IMR-90 (cell line): Measurements from ENCODE around the gene PTGDS. TPM values are rescaled to one million over a fixed set of nuclear protein-coding genes. Genes with fewer than 3 reads are reported as not detected.

Source experiments
- ATAC-seq: fragments of 200-7000 bp; cut with Tn5 transposase; 2 replicates; pipeline ENCODE4 v1.9.1; 2020; ENCODE audit warnings: low read depth, mild to moderate bottlenecking, moderate library complexity
- BruUV-seq: library from RNA; stranded (reverse); fragments of 400-500 nt; replicated peaks from 2 replicates; lab custom pipeline; 2021; lab: Mats Ljungman, UMichigan
- CTCF ChIA-PET: fragments of 300-600 bp; formaldehyde crosslinking; extraction: SDS; loops from one replicate; lab custom pipeline; 2021; ENCODE audit warnings: antibody characterized with exemption; lab: Yijun Ruan, JAX
- POLR2A ChIA-PET: fragments of 300-600 bp; sonication (Branson Sonifier 250); formaldehyde crosslinking; loops from one replicate; lab custom pipeline; 2022; ENCODE audit warnings: antibody characterized with exemption; ENCODE audit not compliant: unreplicated experiment; lab: Charles Lee
- DNase-seq: peaks from one replicate; pipeline ENCODE4 v3.0.0; 2013
- H2AFZ ChIP-seq: replicated peaks from 2 replicates; pipeline ENCODE3; 2013; ENCODE audit warnings: low read length, mild to moderate bottlenecking; ENCODE audit not compliant: poor library complexity
- H2AK5ac ChIP-seq: 2 replicates; pipeline ENCODE4 v1.6.1; 2013; ENCODE audit warnings: low read depth, low read length, inconsistent platforms
- H2AK9ac ChIP-seq: replicated peaks from 2 replicates; pipeline ENCODE3; 2013; ENCODE audit warnings: mild to moderate bottlenecking, low read depth, low read length, moderate library complexity; ENCODE audit not compliant: poor library complexity
- H2BK120ac ChIP-seq: 2 replicates; pipeline ENCODE4 v1.6.1; 2013; ENCODE audit warnings: low read depth, low read length, inconsistent platforms
- H2BK15ac ChIP-seq: 3 replicates; pipeline ENCODE4 v1.6.1; 2013; ENCODE audit warnings: low read depth, low read length, inconsistent platforms
- H2BK20ac ChIP-seq: 2 replicates; pipeline ENCODE4 v1.6.1; 2013; ENCODE audit warnings: low read depth, mild to moderate bottlenecking, inconsistent platforms, low read length, moderate library complexity
- H2BK5ac ChIP-seq: 2 replicates; pipeline ENCODE4 v1.6.1; 2013; ENCODE audit warnings: mild to moderate bottlenecking, low read depth, low read length, inconsistent platforms; ENCODE audit not compliant: poor library complexity, severe bottlenecking
- H3K14ac ChIP-seq: replicated peaks from 2 replicates; pipeline ENCODE4 v1.6.1; 2013; ENCODE audit warnings: low read depth, low read length, inconsistent platforms
- H3K18ac ChIP-seq: 2 replicates; pipeline ENCODE4 v1.6.1; 2013; ENCODE audit warnings: low read depth, low read length, control low read depth
- H3K23ac ChIP-seq: 2 replicates; pipeline ENCODE4 v1.6.1; 2013; ENCODE audit warnings: low read depth, low read length, inconsistent platforms
- H3K27ac ChIP-seq: 2 replicates; pipeline ENCODE4 v1.5.1; 2013; ENCODE audit warnings: mild to moderate bottlenecking, control low read depth, low read length; ENCODE audit not compliant: insufficient read depth
- H3K27me3 ChIP-seq: 2 replicates; pipeline ENCODE4 v1.6.1; 2013; ENCODE audit warnings: low read length; ENCODE audit not compliant: control insufficient read depth, insufficient read depth
- H3K36me3 ChIP-seq: 2 replicates; pipeline ENCODE4 v1.6.1; 2013; ENCODE audit warnings: low read length, mixed read lengths; ENCODE audit not compliant: control insufficient read depth, insufficient read depth
- H3K4ac ChIP-seq: 2 replicates; pipeline ENCODE4 v1.6.1; 2013; ENCODE audit warnings: low read depth, low read length, inconsistent platforms
- H3K4me1 ChIP-seq: 2 replicates; pipeline ENCODE4 v1.6.1; 2013; ENCODE audit warnings: low read length, mixed read lengths; ENCODE audit not compliant: control insufficient read depth, insufficient read depth
- H3K4me2 ChIP-seq: 2 replicates; pipeline ENCODE4 v1.6.1; 2013; ENCODE audit warnings: low read depth, mild to moderate bottlenecking, control low read depth, low read length, moderate library complexity
- H3K4me3 ChIP-seq: 2 replicates; pipeline ENCODE4 v1.5.1; 2013; ENCODE audit warnings: low read depth, mild to moderate bottlenecking, control low read depth, low read length, moderate library complexity; ENCODE audit not compliant: insufficient read depth
- H3K56ac ChIP-seq: 2 replicates; pipeline ENCODE4 v1.6.1; 2013; ENCODE audit warnings: low read length, inconsistent platforms; ENCODE audit not compliant: insufficient read depth; ENCODE audit errors: extremely low read depth
- H3K79me1 ChIP-seq, 2 experiments: 2 replicates each; pipeline ENCODE4 v1.6.1; 2013; ENCODE audit warnings: low read length in 2 of 2, inconsistent platforms in 1 of 2, low read depth in 1 of 2
- H3K9ac ChIP-seq: 2 replicates; pipeline ENCODE4 v1.6.1; 2013; ENCODE audit warnings: low read depth, low read length, control low read depth
- H3K9me1 ChIP-seq: 2 replicates; pipeline ENCODE4 v1.6.1; 2013; ENCODE audit warnings: low read length, inconsistent platforms; ENCODE audit not compliant: insufficient read depth
- H3K9me3 ChIP-seq: 2 replicates; pipeline ENCODE4 v1.6.1; 2013; ENCODE audit warnings: low read length; ENCODE audit not compliant: control insufficient read depth, insufficient read depth
- H4K20me1 ChIP-seq: 2 replicates; pipeline ENCODE4 v1.6.1; 2013; ENCODE audit warnings: low read length, inconsistent platforms; ENCODE audit not compliant: insufficient read depth
- H4K5ac ChIP-seq: 2 replicates; pipeline ENCODE4 v1.6.1; 2013; ENCODE audit warnings: mild to moderate bottlenecking, low read depth, low read length, control low read depth
- H4K8ac ChIP-seq, 2 experiments: 2 replicates each; pipeline ENCODE4 v1.6.1; 2013; ENCODE audit warnings: low read depth in 2 of 2, low read length in 2 of 2, control low read depth in 1 of 2, inconsistent platforms in 1 of 2
- H4K91ac ChIP-seq: 2 replicates; pipeline ENCODE4 v1.6.1; 2013; ENCODE audit warnings: low read depth, low read length, inconsistent platforms; ENCODE audit not compliant: insufficient read depth
- BHLHE40 ChIP-seq: fragments of 150-350 bp; IDR thresholded peaks from 2 replicates; pipeline ENCODE4 v1.6.1; 2016; ENCODE audit warnings: mild to moderate bottlenecking, low read depth, low read length
- CEBPB ChIP-seq: IDR thresholded peaks from 2 replicates; pipeline ENCODE4 v1.6.1; 2012; ENCODE audit warnings: low read depth, low read length, improper control_type of control experiment
- CHD1 ChIP-seq: IDR thresholded peaks from 2 replicates; pipeline ENCODE4 v1.6.1; 2012; ENCODE audit warnings: low read depth, low read length, improper control_type of control experiment
- CTCF ChIP-seq: conservative IDR thresholded peaks from 2 replicates; pipeline ENCODE4 v1.5.1; 2012; ENCODE audit warnings: mild to moderate bottlenecking, low read depth, low read length, improper control_type of control experiment
- ELK1 ChIP-seq: fragments of 150-350 bp; IDR thresholded peaks from 2 replicates; pipeline ENCODE4 v1.6.1; 2016; ENCODE audit warnings: low read depth, mild to moderate bottlenecking, low read length, moderate library complexity, borderline replicate concordance
- FOS ChIP-seq: fragments of 150-350 bp; IDR thresholded peaks from 2 replicates; pipeline ENCODE4 v1.6.1; 2016; ENCODE audit warnings: low read depth, low read length
- MAFK ChIP-seq: IDR thresholded peaks from 2 replicates; pipeline ENCODE4 v1.6.1; 2012; ENCODE audit warnings: low read depth, low read length, improper control_type of control experiment
- MAZ ChIP-seq: IDR thresholded peaks from 2 replicates; pipeline ENCODE4 v1.6.1; 2012; ENCODE audit warnings: low read depth, mild to moderate bottlenecking, low read length, improper control_type of control experiment, moderate library complexity, borderline replicate concordance
- MXI1 ChIP-seq: IDR thresholded peaks from 2 replicates; pipeline ENCODE4 v1.6.1; 2012; ENCODE audit warnings: low read depth, mild to moderate bottlenecking, low read length, moderate library complexity, borderline replicate concordance
- NFE2L2 ChIP-seq: fragments of 150-350 bp; IDR thresholded peaks from 2 replicates; pipeline ENCODE4 v1.6.1; 2016; ENCODE audit warnings: low read depth, mild to moderate bottlenecking, low read length
- POLR2A ChIP-seq: IDR thresholded peaks from 2 replicates; pipeline ENCODE4 v1.6.1; 2012; ENCODE audit warnings: mild to moderate bottlenecking, low read depth, low read length
- RAD21 ChIP-seq: IDR thresholded peaks from 2 replicates; pipeline ENCODE4 v1.6.1; 2012; ENCODE audit warnings: low read length, improper control_type of control experiment
- RCOR1 ChIP-seq: IDR thresholded peaks from 2 replicates; pipeline ENCODE4 v1.6.1; 2012; ENCODE audit warnings: mild to moderate bottlenecking, low read length, improper control_type of control experiment; ENCODE audit not compliant: insufficient replicate concordance
- RFX5 ChIP-seq: IDR thresholded peaks from 2 replicates; pipeline ENCODE4 v1.8.0; 2012; ENCODE audit warnings: low read depth, mild to moderate bottlenecking, low read length, moderate library complexity
- SMC3 ChIP-seq: fragments of 150-350 bp; IDR thresholded peaks from 2 replicates; pipeline ENCODE4 v1.6.1; 2016; ENCODE audit warnings: low read depth, mild to moderate bottlenecking, antibody characterized with exemption, low read length, moderate library complexity
- USF2 ChIP-seq: fragments of 150-350 bp; IDR thresholded peaks from 2 replicates; pipeline ENCODE4 v1.6.1; 2017; ENCODE audit warnings: mild to moderate bottlenecking, antibody characterized with exemption, low read length, low read depth
- WGBS, 2 experiments: methylation state at CpG; one replicate each; pipeline versions ENCODE4 v1.1.5 to v1.1.7; 2013; ENCODE audit warnings: missing lambda C conversion rate in 2 of 2; ENCODE audit not compliant: insufficient read length in 1 of 2; ENCODE audit errors: extremely low coverage in 2 of 2; 5-methylcytosine and 5-hydroxymethylcytosine counted together
- dilution Hi-C: fragments of 300-500 bp; cut with HindIII; formaldehyde crosslinking; loops from one replicate; pipeline ENCODE4 v1.14.3; 2018; ENCODE audit warnings: low sequenced_read_pairs; ENCODE audit not compliant: unreplicated experiment
- in situ Hi-C: fragments of 300-500 bp; cut with MboI; formaldehyde crosslinking; loops from 3 replicates; pipeline ENCODE4 v1.14.3; 2019; ENCODE audit warnings: low sequenced_read_pairs, inconsistent platforms, mixed read lengths
- intact Hi-C: fragments of 100-400 bp; cut with micrococcal nuclease; formaldehyde crosslinking; loops from 2 replicates; pipeline ENCODE4 v1.10.0; 2022
- polyA plus RNA-seq, 3 experiments: library from polyadenylated mRNA; depleted of rRNA; stranded (reverse); fragments of >200 nt; gene quantifications; 2 replicates each; pipeline ENCODE4 v1.2.3, GENCODE V29; 2012; ENCODE audit warnings: low replicate concordance in 1 of 3
- total RNA-seq: library from RNA; depleted of rRNA; stranded (reverse); fragments of >200 nt; gene quantifications from 2 replicates; pipeline ENCODE4 v1.2.3, GENCODE V29; 2012

Gene PTGDS
- total and polyA plus RNA-seq, 2 of the 4 experiments (the other 2 are of a cell fraction) = 1.2 TPM; not detected in 1

- Histone ChIP-seq H4K8ac (no peak overlapping the region), H3K36me3 (no peaks in the 10 kb centered on the region), H4K20me1 (no peaks in the 10 kb centered on the region), H2AK9ac (no peak overlapping the region), H3K4me3 (no peak overlapping the region), H3K4me1 (peaks cover 5% of the 10 kb centered on the region; the same call in 1 of the 2 replicates), H3K9me1 (no peaks in the 10 kb centered on the region), H3K18ac (no peak overlapping the region), H3K14ac (no peak overlapping the region), H2AK5ac (no peak overlapping the region), H4K91ac (no peak overlapping the region), H3K56ac (no peak overlapping the region), H3K9me3 (no peaks in the 10 kb centered on the region), H3K23ac (no peak overlapping the region), H3K9ac (no peak overlapping the region), H3K4me2 (no peak overlapping the region), H3K27ac (no peak overlapping the region), H2BK15ac (no peak overlapping the region), H4K5ac (no peak overlapping the region), H3K4ac (no peak overlapping the region), H2BK5ac (no peak overlapping the region), H3K27me3 (peaks cover 17% of the 10 kb centered on the region; the same call in 1 of the 2 replicates), H2BK20ac (no peak overlapping the region), H2BK120ac (no peak overlapping the region), H3K79me1 (no peaks in the 10 kb centered on the region), H2AFZ (no peak overlapping the region)
- in situ Hi-C loops (no loop called here), intact Hi-C loops (no loop called here), dilution Hi-C loops (no loop called here)
- ChIA-PET CTCF (no interaction called here), POLR2A (no interaction called here)
- TF ChIP-seq RCOR1 (no peak), RAD21 (no peak), MXI1 (no peak), CHD1 (no peak), CTCF (no peak), USF2 (no peak), FOS (no peak), MAZ (no peak), CEBPB (no peak), BHLHE40 (no peak), MAFK (no peak), ELK1 (no peak), SMC3 (no peak), POLR2A (no peak), NFE2L2 (no peak), RFX5 (no peak)
- no peak for DNase-seq
- ATAC-seq = no peak
- no TSS peak for BruUV-seq
- WGBS, 2 experiments = 64% methylated on average over 5 of the region's 11 CpGs; no CpG with 5 or more reads in 1 of the 2 experiments
These were observed 5.0 kb upstream of the PTGDS start for GRCh38 chr9:136972335-136972734.
